Posterior cingulate gyrus (tissue), 11 donors: Measurements from ENCODE around the gene UNC79.
A peak's percentile ranks its signal among the peaks of the same experiment; 100 is the strongest.
"Not testable (repeated sequence)": the region's sequence is repeated elsewhere in the genome, so short reads cannot be mapped to it uniquely, and the experiment has no call there.

Experiments
- DNase-seq, 10 donors: peaks; one replicate each; pipeline versions ENCODE4 v3.0.0 to v3.0.0-alpha.2; 2020 to 2021; ENCODE audit warnings: mixed read lengths in 3 of 10
- intact Hi-C: fragments of 100-400 bp; cut with DNase I; formaldehyde crosslinking; loops from one replicate; pipeline ENCODE4 v1.15.1; 2023

The UNC79 gene

DNA sequence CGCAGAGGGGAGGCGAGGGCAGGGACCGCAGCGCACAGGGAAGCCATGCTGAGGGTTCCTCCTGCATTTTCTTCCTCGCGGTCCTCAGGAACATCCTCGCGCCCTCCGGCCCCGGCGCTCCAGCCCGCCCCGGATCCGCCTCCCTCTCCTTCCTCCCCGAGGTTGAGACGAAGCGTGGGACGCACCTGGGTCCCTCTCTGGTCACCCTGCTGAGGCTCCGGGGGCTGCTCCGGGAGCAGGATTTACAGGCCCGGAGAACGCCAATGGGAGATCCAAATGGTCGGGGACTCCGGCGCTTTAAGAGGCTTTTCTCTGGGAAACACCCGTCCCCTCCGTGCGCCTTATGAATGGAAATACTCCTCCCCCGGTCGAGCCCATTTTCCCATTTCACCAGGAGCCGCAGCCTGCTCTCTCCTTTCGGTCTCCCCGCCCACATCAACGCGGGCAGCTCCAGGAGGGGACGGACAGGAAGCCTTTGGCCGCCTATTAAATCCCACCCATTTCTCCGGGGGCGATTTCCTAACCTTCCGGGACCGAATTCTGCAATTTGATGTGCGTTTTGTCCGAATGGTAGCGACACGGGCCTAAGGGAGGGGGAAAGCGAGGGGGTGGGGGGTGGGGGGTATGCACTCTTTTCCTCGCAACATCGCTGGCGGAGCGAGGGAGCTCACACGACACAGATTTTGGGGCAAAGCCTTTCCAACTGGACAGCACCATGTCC is at the start of gene UNC79:
Gene UNC79 (plus strand): TSS at position 625 of the 721 bp plus-strand sequence. CDS start 91 bp downstream, at position 716.
- peak; percentile 48 to 96 (median 78) for DNase-seq
- intact Hi-C loops = loop anchor here (1.0 to 5.0 kb wide), 2 partner anchors 97 to 223 kb away; partner anchors contain the start of genes BTBD7, GON7 and UBR7

DNA sequence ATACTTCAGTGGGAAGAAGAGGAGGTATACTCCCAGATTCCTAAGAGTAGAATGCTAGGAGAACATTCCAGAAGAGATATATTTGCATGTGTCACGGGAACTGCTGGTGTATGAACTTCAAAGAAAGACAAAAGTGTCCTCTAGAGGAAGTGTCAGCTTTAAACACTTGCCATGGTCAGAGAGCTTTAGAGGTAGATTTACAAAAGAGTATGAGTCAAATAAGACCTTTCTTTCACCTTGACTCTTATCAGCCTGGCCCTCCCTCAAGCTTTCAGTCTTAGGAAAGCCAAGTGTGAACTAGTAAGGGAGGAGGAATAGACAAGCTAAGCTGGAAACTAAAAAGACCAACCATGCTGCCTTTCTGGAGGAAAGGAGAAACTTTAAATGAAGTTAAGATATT is 49.1 kb upstream of the UNC79 start:
- DNase-seq = no peak
- intact Hi-C loops = loop anchor here (10.0 kb wide), 1 partner anchor 47 kb away; the partner anchor contains the start of gene BTBD7

DNA sequence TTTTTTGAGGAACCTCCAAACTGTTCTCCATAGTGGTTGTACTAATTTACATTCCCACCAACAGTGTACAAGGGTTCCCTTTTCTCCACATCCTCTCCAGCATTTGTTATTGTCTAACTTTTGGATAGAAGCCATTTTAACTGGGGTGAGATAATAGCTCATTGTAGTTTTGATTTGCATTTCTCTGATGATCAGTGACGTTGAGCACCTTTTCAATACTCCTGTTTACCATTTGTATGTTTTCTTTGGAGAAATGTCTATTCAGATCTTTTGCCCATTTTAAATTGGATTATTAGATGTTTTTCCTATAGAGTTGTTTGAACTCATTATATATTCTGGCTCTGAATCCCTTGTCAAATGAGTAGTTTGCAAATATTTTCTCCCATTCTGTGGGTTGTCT is 46.5 kb upstream of the UNC79 start:
- DNase-seq = not testable (repeated sequence)
- intact Hi-C loops = loop anchor here (10.0 kb wide), 1 partner anchor 49 kb away; the partner anchor contains the start of gene BTBD7

DNA sequence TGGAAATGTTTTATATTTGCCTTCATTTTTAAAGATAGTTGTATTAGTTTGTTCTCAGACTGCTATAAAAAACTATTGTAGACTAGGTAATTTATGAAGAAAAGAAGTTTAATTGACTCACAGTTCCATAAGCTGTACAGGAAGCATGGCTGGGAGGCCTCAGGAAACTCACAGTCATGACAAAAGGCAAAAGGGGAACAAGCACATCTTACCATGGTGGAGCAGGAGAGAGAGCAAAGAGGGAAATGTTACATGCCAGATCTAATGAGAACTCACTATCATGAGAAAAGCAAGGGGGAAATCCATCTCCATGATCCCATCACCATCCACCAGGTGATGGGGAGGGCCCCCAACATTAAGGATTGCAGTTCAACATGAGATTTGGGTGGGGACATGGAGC is 35.5 kb upstream of the UNC79 start:
- intact Hi-C loops = no loop called here
- DNase-seq = no peak

DNA sequence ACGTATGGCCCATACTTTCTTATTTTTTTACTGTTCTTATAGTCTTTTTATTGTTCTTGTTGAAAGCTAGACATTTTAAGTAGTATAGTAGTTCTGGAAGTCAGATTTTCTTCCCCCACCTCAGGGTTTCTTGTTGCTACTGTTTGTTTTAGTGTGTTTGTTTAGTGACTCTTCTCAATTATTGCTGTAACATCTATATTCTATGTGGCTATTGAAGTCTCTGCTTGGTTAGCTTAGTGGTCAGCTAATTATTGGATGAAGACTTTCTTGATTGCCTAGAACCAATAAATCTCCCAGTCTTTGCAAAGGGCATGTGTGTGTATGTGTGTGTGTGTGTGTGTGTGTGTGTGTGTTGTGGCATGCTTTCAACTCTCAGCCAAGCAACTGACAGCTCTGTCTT is 34.3 kb upstream of the UNC79 start:
- intact Hi-C loops = no loop called here
- no peak for DNase-seq

DNA sequence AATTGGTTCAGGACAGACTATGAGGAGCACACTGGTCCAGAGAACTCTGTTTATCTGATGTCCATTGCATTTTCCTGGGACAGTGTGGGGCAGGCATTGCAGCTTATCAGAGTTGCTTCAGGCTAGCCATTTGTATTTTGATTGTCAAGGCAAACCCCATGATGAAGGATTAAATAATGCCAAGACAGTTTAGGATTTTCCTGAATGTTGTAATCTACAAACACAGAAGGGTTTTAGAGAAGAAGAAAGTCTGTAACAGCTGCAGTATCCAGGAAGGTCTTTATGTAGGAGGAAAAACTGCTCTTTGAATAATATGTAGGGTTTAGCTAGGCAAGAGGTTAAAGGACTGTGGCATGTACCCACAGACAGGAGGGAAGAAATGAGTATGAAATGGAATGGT is 32.2 kb upstream of the UNC79 start:
- intact Hi-C loops = no loop called here

DNA sequence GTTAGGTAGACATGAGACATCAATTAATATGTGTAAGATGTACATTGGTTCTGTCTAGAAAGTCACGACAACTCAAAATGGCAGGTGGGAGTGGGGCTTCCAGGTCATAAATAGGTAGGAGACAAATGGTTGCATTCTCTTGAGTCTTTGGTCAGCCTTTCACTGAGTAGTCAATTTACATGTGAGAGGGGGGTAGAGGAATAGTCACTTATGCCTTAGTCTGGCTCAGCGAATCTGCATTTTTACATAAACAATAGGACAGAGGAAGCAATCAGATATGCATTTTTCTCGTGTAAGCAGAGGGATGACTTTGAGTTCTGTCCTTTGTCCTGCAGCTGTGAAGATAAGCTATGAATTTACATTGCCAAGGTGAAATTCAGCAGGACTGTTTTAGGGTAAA is 27.8 kb upstream of the UNC79 start:
- intact Hi-C loops = no loop called here
- DNase-seq = no peak

More for the DNA sequence above, 32.2 kb upstream of the UNC79 start:
- no peak for DNase-seq

DNA sequence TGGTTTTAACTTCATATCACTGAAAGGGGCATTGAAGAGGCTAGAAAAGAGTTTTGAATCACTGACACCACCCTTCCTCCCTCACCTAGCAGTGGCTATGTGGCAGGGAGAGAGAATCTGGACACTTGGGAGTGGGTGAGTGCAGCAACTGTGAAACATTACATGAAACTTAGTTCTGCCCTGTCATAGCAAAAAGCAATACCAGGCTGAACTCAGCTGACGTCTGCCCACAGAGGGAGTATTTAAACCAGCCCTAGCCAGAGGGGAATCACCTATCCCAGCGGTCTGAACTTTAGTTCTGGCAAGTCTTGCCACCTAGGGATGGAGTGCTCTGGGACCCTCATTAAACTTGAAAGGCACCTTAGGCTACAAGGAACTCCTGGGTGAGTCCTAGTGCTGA is 20.7 kb upstream of the UNC79 start:
- DNase-seq = peak in 1 of 10 donors; percentile 43
- intact Hi-C loops = no loop called here

DNA sequence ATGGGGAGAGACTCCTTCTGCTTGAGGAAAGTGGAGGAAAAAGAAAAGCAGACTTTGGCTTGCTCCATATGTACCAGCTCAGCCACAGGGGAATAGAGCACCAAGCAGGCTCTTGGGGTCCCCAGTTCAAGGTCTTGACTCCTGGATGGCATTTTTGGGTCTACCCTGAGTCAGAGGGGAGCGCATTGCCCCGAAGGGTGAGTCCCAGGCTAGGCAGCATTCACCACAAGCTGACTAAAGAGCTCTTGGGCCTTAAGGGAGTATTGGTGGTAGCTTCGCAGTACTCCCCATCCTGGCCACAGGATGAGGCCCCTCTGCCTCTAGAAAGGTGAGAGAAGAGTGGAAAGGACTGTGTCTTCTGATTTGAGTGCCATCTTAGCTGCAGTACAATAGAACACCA is 19.8 kb upstream of the UNC79 start:
- intact Hi-C loops = no loop called here

DNA sequence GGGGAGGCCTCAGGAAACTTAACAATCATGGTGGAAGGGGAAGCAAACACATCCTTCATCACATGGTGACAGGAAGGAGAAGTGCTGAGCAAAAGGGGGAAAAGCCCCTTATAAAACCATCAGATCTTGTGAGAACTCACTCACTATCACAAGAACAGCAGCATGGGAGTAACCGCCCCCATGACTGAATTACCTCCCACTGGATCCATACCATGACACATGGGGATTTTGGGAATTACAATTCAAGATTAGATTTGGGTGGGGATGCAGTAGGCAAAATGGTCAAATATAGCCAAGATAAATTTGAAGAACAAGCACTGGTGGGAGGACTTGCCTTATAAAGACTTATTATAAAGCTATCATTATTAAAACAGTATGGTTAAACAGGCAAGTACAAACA is 5.6 kb upstream of the UNC79 start:
- intact Hi-C loops, DNase-seq: not testable (repeated sequence)

More for the DNA sequence above, 19.8 kb upstream of the UNC79 start:
- DNase-seq = peak in 1 of 10 donors; percentile 52

DNA sequence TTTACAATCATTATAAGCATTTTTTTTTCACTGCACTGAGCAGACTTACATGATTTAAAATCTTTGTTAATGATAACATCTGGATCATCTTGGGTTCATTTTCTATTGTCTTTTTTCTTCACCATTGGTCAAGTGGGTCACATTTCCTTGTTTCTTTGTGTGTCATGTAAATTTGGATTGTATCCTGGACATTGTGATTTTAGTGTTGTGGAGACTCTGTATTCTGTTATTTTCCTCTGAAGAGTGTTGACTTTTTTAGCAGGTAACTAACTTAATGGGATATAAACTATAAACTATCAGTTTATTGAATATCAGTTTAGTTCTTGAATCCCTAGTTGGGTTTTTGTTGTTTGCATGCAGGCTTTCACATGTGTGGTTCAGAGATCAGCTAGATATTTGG is 4.0 kb upstream of the UNC79 start:
- intact Hi-C loops = no loop called here
- DNase-seq = no peak

DNA sequence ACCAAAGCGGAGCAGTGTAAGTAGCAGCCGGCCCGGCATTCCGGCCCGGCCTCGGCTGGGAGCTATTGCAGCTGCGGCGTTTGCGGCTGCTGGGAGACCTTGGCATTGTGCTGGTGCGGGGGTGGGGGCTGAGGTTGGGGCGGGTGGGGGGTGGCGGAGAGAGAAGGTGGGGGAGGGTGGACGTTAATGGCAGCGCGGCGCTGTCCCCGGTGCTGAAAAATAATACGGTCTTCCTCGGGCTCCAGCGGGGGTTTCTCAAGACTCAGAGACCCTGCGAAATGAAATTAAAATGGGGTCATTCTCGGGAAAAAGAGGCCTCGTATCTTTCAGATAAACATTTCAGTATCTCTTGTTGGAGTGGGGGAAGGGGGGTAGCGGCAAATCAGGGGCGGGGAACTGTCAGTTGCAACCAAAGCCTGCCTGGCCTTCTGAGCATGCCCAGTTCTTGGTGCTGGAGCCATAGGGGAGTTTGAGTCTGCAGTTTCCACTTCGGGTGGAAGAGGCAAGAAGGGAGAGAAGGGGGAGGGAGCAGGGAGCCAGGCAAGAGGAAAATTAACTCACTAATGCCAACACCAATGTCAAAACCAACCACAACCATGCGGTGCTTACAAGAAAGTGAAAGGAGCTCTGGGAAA is 414 bp downstream of the UNC79 start:
- intact Hi-C loops = loop anchor here (5.0 kb wide), 1 partner anchor 224 kb away; the partner anchor contains the start of genes GON7 and UBR7
- peak; percentile 58 to 97 (median 84) for DNase-seq

DNA sequence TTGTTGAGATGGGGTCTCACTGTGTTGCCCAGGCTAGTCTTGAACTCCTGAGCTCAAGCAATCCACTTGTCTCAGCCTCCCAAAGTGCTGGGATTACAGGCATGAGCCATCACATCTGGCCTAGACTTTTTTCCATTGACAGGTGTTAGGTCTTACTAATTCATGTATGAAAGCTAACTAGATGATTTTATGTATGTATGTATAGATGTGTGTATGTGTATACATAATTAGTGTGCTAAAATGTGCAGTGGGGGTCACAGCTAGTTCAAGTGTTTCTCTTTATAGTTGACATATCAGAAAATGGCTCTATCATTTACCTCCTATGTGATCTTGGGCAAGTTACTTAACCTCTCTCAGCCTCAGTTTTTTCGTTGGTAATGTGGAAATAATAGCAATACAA is 23.5 kb downstream of the UNC79 start:
- intact Hi-C loops = no loop called here
- DNase-seq = no peak

DNA sequence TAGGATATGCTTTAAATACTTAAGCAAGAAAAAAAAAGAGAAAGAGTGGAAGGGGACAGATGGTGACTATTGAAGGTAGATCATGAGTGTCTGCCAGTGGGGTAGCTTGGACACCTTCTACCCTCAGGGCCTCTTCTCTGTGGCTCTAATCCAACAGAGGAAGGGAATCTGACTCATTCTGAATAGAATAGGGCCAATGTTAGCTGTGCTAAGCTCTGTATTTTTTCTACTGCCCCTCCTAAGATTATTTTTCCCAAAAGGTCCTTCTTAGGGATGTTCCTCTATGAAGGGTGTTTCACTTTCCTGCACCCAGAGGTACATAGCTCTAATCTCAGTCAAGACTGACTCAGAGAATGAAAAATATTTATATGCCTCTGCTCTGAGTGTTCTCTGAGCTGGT is 25.6 kb downstream of the UNC79 start:
- intact Hi-C loops = no loop called here
- no peak for DNase-seq

DNA sequence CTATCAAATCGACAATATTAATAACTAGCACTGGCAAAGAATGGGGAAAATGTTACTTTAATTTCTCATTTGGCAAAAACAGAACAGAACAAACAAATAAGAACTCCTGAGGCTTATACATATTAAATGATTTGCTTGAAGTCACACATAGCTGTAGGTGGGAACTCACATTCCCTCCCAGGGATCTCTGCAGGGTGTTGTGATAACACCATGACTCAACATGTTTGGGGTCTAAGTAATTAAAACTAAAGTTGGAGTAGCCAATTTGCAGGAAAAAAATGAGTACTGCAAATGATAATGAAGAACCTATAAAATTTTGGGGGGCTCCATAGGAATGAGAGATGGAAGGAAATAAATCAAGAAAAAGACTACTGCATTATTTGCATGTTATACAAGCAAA is 27.5 kb downstream of the UNC79 start:
- intact Hi-C loops = no loop called here
- no peak for DNase-seq

DNA sequence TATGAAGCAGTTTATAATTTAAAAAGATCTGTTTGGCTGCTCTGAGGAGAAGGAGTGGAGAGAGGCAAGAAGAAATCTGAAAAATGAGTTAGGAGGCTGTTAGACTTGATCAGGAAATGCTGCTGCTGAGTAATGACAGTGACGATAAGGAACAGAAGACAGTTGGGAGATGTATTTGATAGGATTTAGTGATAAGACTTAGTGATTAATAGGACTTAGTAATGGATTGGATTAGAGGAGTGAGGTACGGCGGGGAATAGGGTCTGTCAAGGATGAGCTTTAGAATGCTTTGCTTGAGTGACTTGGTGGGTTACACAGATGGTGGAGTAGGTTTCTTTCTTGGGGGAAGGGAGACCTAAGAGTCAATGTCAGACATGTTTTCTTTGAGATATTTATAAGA is 31.7 kb downstream of the UNC79 start:
- intact Hi-C loops = no loop called here

DNA sequence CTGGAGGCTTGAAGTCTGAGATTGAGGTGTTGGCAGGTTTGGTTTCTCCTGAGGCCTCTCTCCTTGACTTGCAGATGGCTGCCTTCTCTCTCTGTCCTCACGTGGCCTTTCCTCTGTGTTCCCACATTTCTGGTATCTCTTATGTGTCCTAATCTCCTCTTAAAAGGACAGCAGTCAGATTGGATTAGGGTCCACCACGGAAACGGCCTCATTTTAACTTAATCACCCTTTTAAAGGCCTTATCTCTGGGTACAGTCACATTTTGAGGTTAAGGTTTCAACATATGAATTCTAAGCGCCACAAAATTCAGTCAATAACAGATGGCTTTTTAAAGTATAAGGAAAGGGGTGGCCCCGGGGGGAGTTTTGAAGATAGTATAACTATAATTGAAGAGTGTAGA is 33.5 kb downstream of the UNC79 start:
- intact Hi-C loops = no loop called here
- DNase-seq = no peak

More for the DNA sequence above, 31.7 kb downstream of the UNC79 start:
- no peak for DNase-seq

DNA sequence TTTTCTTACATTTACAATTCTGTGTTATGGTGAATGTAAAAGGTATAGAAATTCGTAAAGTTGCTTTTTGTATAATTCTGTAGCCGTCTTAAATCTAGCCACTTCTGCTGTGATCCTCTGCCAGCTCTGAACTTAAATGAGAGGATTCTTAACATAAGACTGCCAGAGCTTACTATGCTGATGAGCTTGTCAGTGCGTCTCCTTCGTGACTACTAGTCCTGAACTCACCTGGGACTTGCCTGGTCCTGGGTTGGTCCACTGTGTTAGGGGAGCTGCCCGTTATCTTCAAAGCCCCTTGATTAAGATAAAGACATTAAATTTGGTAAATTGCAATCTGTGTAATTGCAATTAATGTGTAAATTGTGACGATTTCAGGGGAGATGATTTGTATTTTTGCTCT is 44.7 kb downstream of the UNC79 start:
- intact Hi-C loops = no loop called here
- no peak for DNase-seq

DNA sequence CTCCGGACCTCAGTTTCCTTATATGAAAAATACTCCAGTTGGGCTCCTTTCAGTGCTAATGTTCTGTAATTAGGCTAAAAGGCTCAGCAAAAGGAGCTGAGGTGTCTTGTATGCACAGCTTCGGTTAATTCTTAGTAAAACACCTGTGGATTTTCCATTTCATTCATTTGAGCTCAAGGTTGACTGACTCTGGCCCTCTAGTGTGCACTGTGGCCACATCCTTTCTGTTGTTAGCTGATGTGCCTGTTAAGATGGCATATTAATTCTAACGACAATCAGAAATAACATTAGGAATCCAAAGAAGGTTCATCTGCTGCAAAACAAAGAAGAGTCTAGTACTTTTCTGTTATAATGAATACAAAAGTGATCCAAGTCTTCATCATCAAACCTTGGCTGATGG is 45.6 kb downstream of the UNC79 start:
- DNase-seq = no peak
- intact Hi-C loops = no loop called here

DNA sequence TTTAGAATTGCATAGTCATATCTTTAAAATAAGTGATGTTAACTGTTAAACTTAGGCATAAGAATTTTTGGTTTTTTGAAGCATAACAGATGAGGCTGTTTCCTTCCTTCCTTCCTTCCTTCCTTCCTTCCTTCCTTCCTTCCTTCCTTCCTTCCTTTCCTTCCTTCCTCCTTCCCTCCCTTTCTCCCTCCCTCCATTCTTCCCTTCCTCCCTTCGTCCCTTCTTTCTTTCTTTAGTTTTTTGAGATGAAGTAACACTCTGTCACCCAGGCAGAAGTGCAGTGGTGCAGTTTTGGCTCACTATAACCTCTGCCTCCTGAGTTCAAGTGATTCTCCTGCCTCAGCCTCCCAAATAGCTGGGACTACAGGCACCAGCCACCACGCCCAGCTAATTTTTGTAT is 48.3 kb downstream of the UNC79 start:
- DNase-seq = not testable (repeated sequence)

DNA sequence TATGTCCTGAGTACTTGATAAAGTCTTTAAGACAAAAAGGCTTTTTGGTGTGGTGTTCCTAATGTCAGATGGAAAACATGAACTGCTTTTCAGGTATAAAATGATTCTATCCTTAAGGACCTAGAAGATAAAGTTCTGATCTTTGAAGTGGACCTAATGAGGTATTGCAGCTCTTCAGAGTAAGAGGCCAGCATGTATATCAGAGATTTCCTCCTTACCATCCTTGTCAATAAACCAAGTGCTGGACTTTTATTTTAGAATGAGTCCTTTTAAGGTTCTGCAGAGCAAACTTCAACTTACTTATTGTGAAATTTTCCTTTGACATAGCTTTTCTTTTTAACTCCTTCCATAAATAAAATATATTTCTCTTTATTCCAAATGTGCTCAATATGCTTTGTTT is 50.1 kb downstream of the UNC79 start:
- intact Hi-C loops = no loop called here
- DNase-seq = no peak

More for the DNA sequence above, 48.3 kb downstream of the UNC79 start:
- intact Hi-C loops = not testable (repeated sequence)

DNA sequence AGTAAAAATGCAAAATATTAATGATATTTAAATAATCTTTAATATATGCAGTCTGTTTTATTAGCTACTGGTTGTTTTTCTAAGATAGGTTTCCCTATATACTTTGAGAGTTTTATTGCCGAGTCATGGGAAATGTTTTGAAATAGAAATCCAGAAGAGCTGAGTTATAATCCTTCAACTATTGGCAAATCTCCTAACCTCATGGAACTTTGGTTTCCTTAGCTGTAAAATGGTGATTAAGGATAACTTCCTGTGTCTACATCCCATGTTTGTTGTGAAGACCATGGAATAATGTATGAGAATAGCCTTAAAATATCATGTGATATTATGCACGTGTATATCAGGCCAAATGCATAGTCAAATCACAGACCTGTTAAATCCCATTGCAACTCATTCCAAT is 51.0 kb downstream of the UNC79 start:
- no peak for DNase-seq
- intact Hi-C loops = no loop called here
